HEK293 (cell line): ENCODE results near the gene NUDT3.

Experiments
- CTCF ChIA-PET: fragments of 350-600 bp; formaldehyde crosslinking; extraction: SDS; loops from one replicate; lab custom pipeline; 2021; ENCODE audit warnings: antibody characterized with exemption; lab: Yijun Ruan, JAX
- POLR2A ChIA-PET: fragments of 300-600 bp; formaldehyde crosslinking; extraction: SDS; loops from one replicate; lab custom pipeline; 2020; ENCODE audit warnings: antibody characterized with exemption, inconsistent platforms; lab: Yijun Ruan, JAX
- H3K27ac ChIP-seq: fragments of 200-500 bp; sonication (Bioruptor generic); 2 replicates; pipeline ENCODE4 v1.5.1; 2014; ENCODE audit warnings: low read depth, low read length, control low read depth, inconsistent platforms; ENCODE audit errors: extremely low read depth
- H3K36me3 ChIP-seq, 2 experiments: fragments of 200-500 bp in 1 of 2; sonication (Bioruptor generic) in 1 of 2; 1 replicate in 1 of 2; 2 replicates in 1 of 2; pipeline ENCODE4 v1.5.1; 2014 to 2017; ENCODE audit warnings: inconsistent platforms in 2 of 2, low read length in 2 of 2; ENCODE audit not compliant: control insufficient read depth in 2 of 2, insufficient read depth in 1 of 2
- H3K4me1 ChIP-seq: fragments of 200-500 bp; sonication (Bioruptor generic); 2 replicates; pipeline ENCODE4 v1.5.1; 2014; ENCODE audit warnings: mild to moderate bottlenecking, low read length, inconsistent platforms; ENCODE audit not compliant: control insufficient read depth, insufficient read depth
- H3K4me3 ChIP-seq: 2 replicates; pipeline ENCODE4 v1.5.1; 2011; ENCODE audit warnings: low read depth, mild to moderate bottlenecking, control low read depth, low read length, moderate library complexity
- H3K9me3 ChIP-seq: fragments of 200-500 bp; sonication (Bioruptor generic); 2 replicates; pipeline ENCODE4 v1.5.1; 2014; ENCODE audit warnings: low read depth, low read length, inconsistent platforms; ENCODE audit not compliant: control insufficient read depth, insufficient read depth
- FEZF1 ChIP-seq: fragments of 450-650 bp; formaldehyde crosslinking; IDR thresholded peaks from 2 replicates; pipeline ENCODE4 v1.5.1; 2016; ENCODE audit warnings: missing biosample characterization, missing genetic modification characterization
- HOXC10 ChIP-seq: sonication (generic); formaldehyde crosslinking; IDR thresholded peaks from 2 replicates; pipeline ENCODE4 v1.8.1; 2023; ENCODE audit warnings: mild to moderate bottlenecking, missing genetic modification reagents
- MEIS1 ChIP-seq: sonication (generic); formaldehyde crosslinking; IDR thresholded peaks from 2 replicates; pipeline ENCODE4 v1.8.1; 2022; ENCODE audit warnings: missing genetic modification reagents, mild to moderate bottlenecking, borderline replicate concordance
- SCRT2 ChIP-seq: fragments of 450-650 bp; formaldehyde crosslinking; IDR thresholded peaks from 2 replicates; pipeline ENCODE4 v1.5.1; 2016; ENCODE audit warnings: missing biosample characterization, missing genetic modification characterization
- SP7 ChIP-seq: fragments of 450-650 bp; formaldehyde crosslinking; IDR thresholded peaks from 2 replicates; pipeline ENCODE4 v1.5.1; 2016; ENCODE audit warnings: missing biosample characterization, missing genetic modification characterization
- ZBTB48 ChIP-seq: fragments of 450-650 bp; formaldehyde crosslinking; IDR thresholded peaks from 2 replicates; pipeline ENCODE4 v1.5.1; 2016; ENCODE audit warnings: missing biosample characterization, missing genetic modification characterization
- ZFHX2 ChIP-seq: fragments of 450-650 bp; formaldehyde crosslinking; conservative IDR thresholded peaks from 2 replicates; pipeline ENCODE4 v1.5.1; 2016; ENCODE audit warnings: missing biosample characterization, missing genetic modification characterization
- ZNF114 ChIP-seq: fragments of 450-650 bp; formaldehyde crosslinking; IDR thresholded peaks from 2 replicates; pipeline ENCODE4 v1.5.0; 2017; ENCODE audit warnings: missing biosample characterization, missing genetic modification characterization
- ZNF133 ChIP-seq: fragments of 450-650 bp; formaldehyde crosslinking; IDR thresholded peaks from 2 replicates; pipeline ENCODE4 v1.5.1; 2016; ENCODE audit warnings: missing biosample characterization, missing genetic modification characterization
- ZNF169 ChIP-seq: fragments of 450-650 bp; formaldehyde crosslinking; IDR thresholded peaks from 2 replicates; pipeline ENCODE4 v1.5.1; 2016; ENCODE audit warnings: missing biosample characterization, missing genetic modification characterization
- ZNF223 ChIP-seq: fragments of 450-650 bp; formaldehyde crosslinking; IDR thresholded peaks from 2 replicates; pipeline ENCODE4 v1.5.1; 2016; ENCODE audit warnings: missing biosample characterization, missing genetic modification characterization
- ZNF248 ChIP-seq: fragments of 450-650 bp; formaldehyde crosslinking; IDR thresholded peaks from 2 replicates; pipeline ENCODE4 v1.5.1; 2017; ENCODE audit warnings: missing biosample characterization, missing genetic modification characterization
- ZNF366 ChIP-seq: fragments of 450-650 bp; formaldehyde crosslinking; conservative IDR thresholded peaks from 2 replicates; pipeline ENCODE4 v1.5.1; 2016; ENCODE audit warnings: missing biosample characterization, missing genetic modification characterization
- ZNF391 ChIP-seq: fragments of 450-650 bp; formaldehyde crosslinking; IDR thresholded peaks from 2 replicates; pipeline ENCODE4 v1.5.1; 2016; ENCODE audit warnings: low read depth, missing biosample characterization, missing genetic modification characterization, borderline replicate concordance
- ZNF501 ChIP-seq: fragments of 450-650 bp; formaldehyde crosslinking; IDR thresholded peaks from 2 replicates; pipeline ENCODE4 v1.5.1; 2016; ENCODE audit warnings: missing biosample characterization, missing genetic modification characterization
- ZNF600 ChIP-seq: fragments of 450-650 bp; formaldehyde crosslinking; IDR thresholded peaks from 2 replicates; pipeline ENCODE4 v1.5.1; 2016; ENCODE audit warnings: missing biosample characterization, missing genetic modification characterization
- ZNF610 ChIP-seq: fragments of 450-650 bp; formaldehyde crosslinking; IDR thresholded peaks from 2 replicates; pipeline ENCODE4 v1.5.1; 2016; ENCODE audit warnings: missing biosample characterization, missing genetic modification characterization, borderline replicate concordance
- ZNF660 ChIP-seq: fragments of 450-650 bp; IDR thresholded peaks from 2 replicates; pipeline ENCODE4 v1.5.1; 2018; ENCODE audit warnings: missing biosample characterization, mild to moderate bottlenecking, missing genetic modification characterization
- ZNF664 ChIP-seq: fragments of 450-650 bp; formaldehyde crosslinking; IDR thresholded peaks from 2 replicates; pipeline ENCODE4 v1.5.1; 2016; ENCODE audit warnings: missing biosample characterization, missing genetic modification characterization
- TF ChIP-seq, protein P1 (sequence below): fragments of 450-650 bp; formaldehyde crosslinking; IDR thresholded peaks from 2 replicates; pipeline ENCODE4 v1.5.1; 2017; ENCODE audit warnings: missing biosample characterization, missing genetic modification characterization
- TF ChIP-seq, protein P2 (sequence below): fragments of 450-650 bp; formaldehyde crosslinking; IDR thresholded peaks from 2 replicates; pipeline ENCODE4; 2016; ENCODE audit warnings: missing biosample characterization, missing genetic modification characterization
- TF ChIP-seq, protein P3 (sequence below): fragments of 450-650 bp; formaldehyde crosslinking; conservative IDR thresholded peaks from 2 replicates; pipeline ENCODE4 v1.5.1; 2016; ENCODE audit warnings: low read depth, missing biosample characterization, missing genetic modification characterization
- TF ChIP-seq, protein P4 (sequence below): fragments of 450-650 bp; IDR thresholded peaks from 2 replicates; pipeline ENCODE4 v1.5.1; 2018; ENCODE audit warnings: missing biosample characterization, missing genetic modification characterization

The NUDT3 gene

DNA sequence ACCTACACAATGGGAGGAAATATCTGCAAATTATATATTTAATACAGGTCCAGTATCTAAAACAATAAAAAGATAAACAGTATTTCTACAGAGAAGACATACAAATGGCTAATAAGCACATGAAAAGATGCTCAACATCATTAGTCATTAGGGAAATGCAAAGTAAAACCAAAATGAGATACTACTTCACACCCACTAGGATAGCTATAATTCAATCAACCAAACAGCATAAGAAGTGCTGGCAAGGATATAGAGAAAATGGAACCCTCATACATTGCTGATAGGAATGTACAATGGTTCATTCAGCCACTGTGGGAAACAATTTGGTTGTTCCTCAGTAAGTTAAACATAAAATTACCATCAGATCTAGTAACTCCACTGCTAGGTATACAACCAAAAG, 48.7 kb downstream of the NUDT3 start:
- H3K36me3 ChIP-seq = no peaks in the 10 kb centered on the region
- ChIA-PET CTCF (interaction anchor here (1.5 to 1.6 kb wide), 2 partner anchors 31 to 95 kb away, joined by 7 to 9 read pairs; partner anchors contain the start of gene SMIM29), POLR2A (interaction anchor here (0.7 kb wide), 1 partner anchor 1367 kb away, joined by 4 read pairs; no protein-coding TSS in a partner anchor)
- 0 out of 2 replicates have a peak, but pooled peaks cover 2% of the 10 kb centered on the region for H3K4me1 ChIP-seq
- H3K27ac ChIP-seq = no peak overlapping the region
- H3K9me3 ChIP-seq = no peaks in the 10 kb centered on the region
- TF ChIP-seq HOXC10 (CRISPR knock-in tag) = no peak
- peak; percentile 83 for TF ChIP-seq ZNF664 (tag by site-specific recombination)
- no peak overlapping the region for H3K4me3 ChIP-seq

DNA sequence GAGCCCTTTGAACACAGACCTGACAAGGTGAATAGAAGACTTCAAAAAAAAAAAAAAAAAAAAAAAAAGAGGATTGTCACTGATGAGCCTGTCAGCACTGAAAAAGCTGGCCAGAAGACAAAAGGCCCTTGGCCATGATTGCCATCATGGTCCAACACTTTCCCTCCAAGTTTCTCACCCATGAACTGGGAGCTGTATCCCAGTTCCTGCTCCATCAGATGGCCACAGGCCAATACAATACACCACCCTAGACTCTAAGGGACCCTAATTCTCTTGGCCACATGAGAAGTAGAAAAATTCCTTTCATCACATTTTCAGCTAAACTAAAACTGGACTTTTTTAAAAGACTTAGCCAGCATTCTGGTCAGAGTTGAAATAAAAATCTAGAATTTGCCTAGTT, 50.2 kb downstream of the NUDT3 start:
- no peak for TF ChIP-seq ZNF391
- no peak for TF ChIP-seq ZNF610 (tag by site-specific recombination)
- TF ChIP-seq ZFHX2 (tag by site-specific recombination) = no peak
- TF ChIP-seq, protein P1, sequence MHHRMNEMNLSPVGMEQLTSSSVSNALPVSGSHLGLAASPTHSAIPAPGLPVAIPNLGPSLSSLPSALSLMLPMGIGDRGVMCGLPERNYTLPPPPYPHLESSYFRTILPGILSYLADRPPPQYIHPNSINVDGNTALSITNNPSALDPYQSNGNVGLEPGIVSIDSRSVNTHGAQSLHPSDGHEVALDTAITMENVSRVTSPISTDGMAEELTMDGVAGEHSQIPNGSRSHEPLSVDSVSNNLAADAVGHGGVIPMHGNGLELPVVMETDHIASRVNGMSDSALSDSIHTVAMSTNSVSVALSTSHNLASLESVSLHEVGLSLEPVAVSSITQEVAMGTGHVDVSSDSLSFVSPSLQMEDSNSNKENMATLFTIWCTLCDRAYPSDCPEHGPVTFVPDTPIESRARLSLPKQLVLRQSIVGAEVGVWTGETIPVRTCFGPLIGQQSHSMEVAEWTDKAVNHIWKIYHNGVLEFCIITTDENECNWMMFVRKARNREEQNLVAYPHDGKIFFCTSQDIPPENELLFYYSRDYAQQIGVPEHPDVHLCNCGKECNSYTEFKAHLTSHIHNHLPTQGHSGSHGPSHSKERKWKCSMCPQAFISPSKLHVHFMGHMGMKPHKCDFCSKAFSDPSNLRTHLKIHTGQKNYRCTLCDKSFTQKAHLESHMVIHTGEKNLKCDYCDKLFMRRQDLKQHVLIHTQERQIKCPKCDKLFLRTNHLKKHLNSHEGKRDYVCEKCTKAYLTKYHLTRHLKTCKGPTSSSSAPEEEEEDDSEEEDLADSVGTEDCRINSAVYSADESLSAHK (tag by site-specific recombination) = no peak
- TF ChIP-seq ZNF223 (tag by site-specific recombination) = no peak
- no peak for TF ChIP-seq ZNF169 (tag by site-specific recombination)
- TF ChIP-seq ZBTB48 = no peak
- TF ChIP-seq ZNF248 (tag by site-specific recombination) = no peak
- TF ChIP-seq ZNF133 = no peak
- TF ChIP-seq SP7 (tag by site-specific recombination) = no peak
- no peak for TF ChIP-seq MEIS1 (CRISPR knock-in tag)
- no peak for TF ChIP-seq ZNF501 (tag by site-specific recombination)
- Histone ChIP-seq H3K27ac (no peak overlapping the region), H3K4me3 (no peak overlapping the region), H3K36me3 (no peaks in the 10 kb centered on the region), H3K4me1 (peaks cover 2% of the 10 kb centered on the region; the same call in 1 of the 2 replicates), H3K9me3 (no peaks in the 10 kb centered on the region)
- ChIA-PET CTCF (interaction anchor here (0.6 to 1.6 kb wide), 2 partner anchors 30 to 58 kb away, joined by 3 to 9 read pairs; no protein-coding TSS in a partner anchor), POLR2A (interaction anchor here (0.7 kb wide), 2 partner anchors 16 to 17 kb away, joined by 4 to 8 read pairs; no protein-coding TSS in a partner anchor)

DNA sequence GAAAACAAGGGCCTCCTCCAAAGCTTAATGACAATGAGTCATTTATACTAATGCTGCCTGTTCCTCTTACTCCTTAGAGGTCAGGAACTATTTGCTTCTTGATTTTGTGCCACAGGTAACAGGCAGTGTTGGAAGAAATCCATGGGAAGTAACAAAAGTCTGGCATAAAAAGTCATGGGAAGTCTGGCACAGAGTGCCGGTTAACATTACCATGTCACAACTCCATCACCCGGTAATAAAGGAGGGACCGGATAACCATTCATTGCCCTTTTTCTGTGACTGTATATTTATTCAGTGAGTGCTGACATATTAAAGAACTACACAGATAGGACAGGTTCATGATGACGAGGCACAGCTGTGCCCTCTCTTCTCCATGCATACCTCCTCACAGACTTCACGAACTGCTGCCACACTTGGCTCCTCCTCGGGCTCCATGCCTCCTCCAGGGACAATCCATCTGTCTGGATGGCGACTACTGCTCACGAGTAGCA, 50.9 kb downstream of the NUDT3 start:
- Histone ChIP-seq H3K27ac (no peak overlapping the region), H3K9me3 (no peaks in the 10 kb centered on the region), H3K36me3 (no peaks in the 10 kb centered on the region), H3K4me3 (no peak overlapping the region), H3K4me1 (peaks cover 6% of the 10 kb centered on the region; the same call in 1 of the 2 replicates)
- ChIA-PET CTCF (no interaction called here), POLR2A (no interaction called here)
- TF ChIP-seq, protein P2, sequence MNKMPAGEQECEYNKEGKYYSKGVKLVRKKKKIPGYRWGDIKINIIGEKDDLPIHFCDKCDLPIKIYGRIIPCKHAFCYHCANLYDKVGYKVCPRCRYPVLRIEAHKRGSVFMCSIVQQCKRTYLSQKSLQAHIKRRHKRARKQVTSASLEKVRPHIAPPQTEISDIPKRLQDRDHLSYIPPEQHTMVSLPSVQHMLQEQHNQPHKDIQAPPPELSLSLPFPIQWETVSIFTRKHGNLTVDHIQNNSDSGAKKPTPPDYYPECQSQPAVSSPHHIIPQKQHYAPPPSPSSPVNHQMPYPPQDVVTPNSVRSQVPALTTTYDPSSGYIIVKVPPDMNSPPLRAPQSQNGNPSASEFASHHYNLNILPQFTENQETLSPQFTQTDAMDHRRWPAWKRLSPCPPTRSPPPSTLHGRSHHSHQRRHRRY (tag by site-specific recombination) = no peak
- no peak for TF ChIP-seq ZNF664 (tag by site-specific recombination)
- no peak for TF ChIP-seq ZNF223 (tag by site-specific recombination)
- TF ChIP-seq ZNF114 (tag by site-specific recombination) = no peak
- TF ChIP-seq, protein P3, sequence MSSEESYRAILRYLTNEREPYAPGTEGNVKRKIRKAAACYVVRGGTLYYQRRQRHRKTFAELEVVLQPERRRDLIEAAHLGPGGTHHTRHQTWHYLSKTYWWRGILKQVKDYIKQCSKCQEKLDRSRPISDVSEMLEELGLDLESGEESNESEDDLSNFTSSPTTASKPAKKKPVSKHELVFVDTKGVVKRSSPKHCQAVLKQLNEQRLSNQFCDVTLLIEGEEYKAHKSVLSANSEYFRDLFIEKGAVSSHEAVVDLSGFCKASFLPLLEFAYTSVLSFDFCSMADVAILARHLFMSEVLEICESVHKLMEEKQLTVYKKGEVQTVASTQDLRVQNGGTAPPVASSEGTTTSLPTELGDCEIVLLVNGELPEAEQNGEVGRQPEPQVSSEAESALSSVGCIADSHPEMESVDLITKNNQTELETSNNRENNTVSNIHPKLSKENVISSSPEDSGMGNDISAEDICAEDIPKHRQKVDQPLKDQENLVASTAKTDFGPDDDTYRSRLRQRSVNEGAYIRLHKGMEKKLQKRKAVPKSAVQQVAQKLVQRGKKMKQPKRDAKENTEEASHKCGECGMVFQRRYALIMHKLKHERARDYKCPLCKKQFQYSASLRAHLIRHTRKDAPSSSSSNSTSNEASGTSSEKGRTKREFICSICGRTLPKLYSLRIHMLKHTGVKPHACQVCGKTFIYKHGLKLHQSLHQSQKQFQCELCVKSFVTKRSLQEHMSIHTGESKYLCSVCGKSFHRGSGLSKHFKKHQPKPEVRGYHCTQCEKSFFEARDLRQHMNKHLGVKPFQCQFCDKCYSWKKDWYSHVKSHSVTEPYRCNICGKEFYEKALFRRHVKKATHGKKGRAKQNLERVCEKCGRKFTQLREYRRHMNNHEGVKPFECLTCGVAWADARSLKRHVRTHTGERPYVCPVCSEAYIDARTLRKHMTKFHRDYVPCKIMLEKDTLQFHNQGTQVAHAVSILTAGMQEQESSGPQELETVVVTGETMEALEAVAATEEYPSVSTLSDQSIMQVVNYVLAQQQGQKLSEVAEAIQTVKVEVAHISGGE (tag by site-specific recombination) = no peak
- TF ChIP-seq, protein P4, sequence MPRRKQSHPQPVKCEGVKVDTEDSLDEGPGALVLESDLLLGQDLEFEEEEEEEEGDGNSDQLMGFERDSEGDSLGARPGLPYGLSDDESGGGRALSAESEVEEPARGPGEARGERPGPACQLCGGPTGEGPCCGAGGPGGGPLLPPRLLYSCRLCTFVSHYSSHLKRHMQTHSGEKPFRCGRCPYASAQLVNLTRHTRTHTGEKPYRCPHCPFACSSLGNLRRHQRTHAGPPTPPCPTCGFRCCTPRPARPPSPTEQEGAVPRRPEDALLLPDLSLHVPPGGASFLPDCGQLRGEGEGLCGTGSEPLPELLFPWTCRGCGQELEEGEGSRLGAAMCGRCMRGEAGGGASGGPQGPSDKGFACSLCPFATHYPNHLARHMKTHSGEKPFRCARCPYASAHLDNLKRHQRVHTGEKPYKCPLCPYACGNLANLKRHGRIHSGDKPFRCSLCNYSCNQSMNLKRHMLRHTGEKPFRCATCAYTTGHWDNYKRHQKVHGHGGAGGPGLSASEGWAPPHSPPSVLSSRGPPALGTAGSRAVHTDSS (tag by site-specific recombination) = no peak
- no peak for TF ChIP-seq SCRT2 (tag by site-specific recombination)
- peak; percentile 61 for TF ChIP-seq FEZF1 (tag by site-specific recombination)
- 0 out of 2 replicates have a peak, but pooled peaks have one; percentile 17 for TF ChIP-seq ZNF366 (tag by site-specific recombination)
- TF ChIP-seq ZNF660 = 0 out of 2 replicates have a peak, but pooled peaks have one; percentile 38
- TF ChIP-seq ZNF600 = 0 out of 2 replicates have a peak, but pooled peaks have one; percentile 34
